Skin epidermis (tissue), 12 donors: ENCODE data around the gene PPP2R5A.
A peak's percentile ranks its signal among the peaks of the same experiment; 100 is the strongest.

Source experiments
- H3K27ac ChIP-seq, 21 experiments: fragments of 200-600 bp; sonication (generic) in 11 of 21; one replicate each; pipeline ENCODE4 v1.5.0; 2020; ENCODE audit warnings: mild to moderate bottlenecking in 3 of 21, inconsistent platforms in 2 of 21, moderate library complexity in 2 of 21
- H3K4me3 ChIP-seq, 7 experiments: fragments of 200-600 bp; sonication (generic) in 2 of 7; one replicate each; pipeline ENCODE4 v1.5.0; 2020; ENCODE audit warnings: inconsistent platforms in 2 of 7, mild to moderate bottlenecking in 2 of 7, moderate library complexity in 1 of 7

Gene PPP2R5A

DNA sequence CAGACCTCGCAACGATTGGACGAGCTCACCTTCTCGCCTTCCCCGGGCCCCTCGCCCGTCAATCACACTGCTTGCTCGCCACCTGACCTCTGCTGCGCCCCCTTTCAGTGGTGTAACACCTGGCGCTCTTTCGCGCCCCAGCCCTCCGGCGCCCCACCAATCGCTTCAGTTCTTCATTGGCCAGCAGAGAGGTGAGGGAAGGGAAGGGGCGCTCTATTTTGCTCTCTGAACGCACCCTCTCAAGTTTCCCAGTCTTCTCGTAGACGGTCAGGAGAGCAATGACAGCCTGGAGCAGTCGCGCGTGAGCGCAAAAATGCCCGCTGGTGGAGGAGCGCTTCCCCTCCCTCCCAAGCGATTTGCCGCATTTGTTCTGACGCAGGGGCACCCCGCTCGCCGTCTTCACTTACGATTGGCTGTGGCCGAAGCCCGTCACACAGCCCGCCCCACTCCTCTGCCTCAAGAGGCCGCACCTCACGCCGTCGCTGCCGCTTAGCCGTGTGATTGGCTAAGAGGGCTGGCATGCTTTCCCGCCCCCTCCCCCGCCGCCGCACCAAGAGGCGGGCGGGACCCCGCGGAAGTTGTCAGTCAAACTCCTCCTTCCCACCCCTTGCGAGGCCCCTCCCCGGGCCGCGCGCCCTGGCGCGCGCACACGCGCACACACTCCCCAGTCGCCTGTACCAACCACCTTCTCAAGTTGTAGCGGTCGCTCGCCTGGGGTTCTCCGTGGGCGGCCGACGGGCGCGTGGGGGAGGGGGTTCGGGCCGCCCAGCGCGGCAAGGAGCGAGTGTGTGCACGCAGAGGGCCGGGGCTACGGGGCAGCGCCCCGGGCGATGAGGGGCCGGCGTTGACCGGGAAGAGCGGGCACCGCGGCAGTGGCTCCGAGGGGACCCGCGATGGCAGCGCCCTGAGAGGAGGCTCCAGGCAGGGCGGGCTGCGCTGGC is at the start of gene PPP2R5A:
Gene PPP2R5A, plus strand, starts transcription at position 667 of the 941 bp plus-strand sequence. CDS start 701 bp downstream, outside the sequence.
- Histone ChIP-seq H3K4me3 (peak within 1 kb of the TSS; percentile 74 to 99 (median 77)), H3K27ac (peak within 1 kb of the TSS; percentile 91 to 100 (median 98))

DNA sequence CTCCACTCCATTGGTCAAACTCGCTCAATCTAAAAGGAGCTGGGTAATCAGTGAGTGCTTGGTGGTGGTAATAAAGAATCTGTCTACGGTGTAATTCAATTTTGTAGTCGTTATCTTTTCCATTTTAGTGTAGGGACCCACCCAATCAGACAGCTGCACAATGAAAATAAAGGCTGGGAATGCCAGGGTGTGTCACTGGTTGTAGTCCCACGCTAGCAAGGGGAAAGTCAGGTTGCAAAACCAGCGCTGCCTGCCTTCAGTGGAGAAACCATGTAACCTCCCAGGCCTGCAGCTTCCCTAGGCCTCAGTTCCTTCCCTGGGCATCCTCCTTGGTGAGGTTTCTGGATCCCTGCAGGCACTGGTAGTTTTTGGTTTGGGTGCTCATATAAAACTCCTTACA is 49.4 kb upstream of the PPP2R5A start:
- Histone ChIP-seq H3K4me3 (no peak overlapping the region), H3K27ac (peak overlapping the region in 1 of 21 experiments; percentile 15)

DNA sequence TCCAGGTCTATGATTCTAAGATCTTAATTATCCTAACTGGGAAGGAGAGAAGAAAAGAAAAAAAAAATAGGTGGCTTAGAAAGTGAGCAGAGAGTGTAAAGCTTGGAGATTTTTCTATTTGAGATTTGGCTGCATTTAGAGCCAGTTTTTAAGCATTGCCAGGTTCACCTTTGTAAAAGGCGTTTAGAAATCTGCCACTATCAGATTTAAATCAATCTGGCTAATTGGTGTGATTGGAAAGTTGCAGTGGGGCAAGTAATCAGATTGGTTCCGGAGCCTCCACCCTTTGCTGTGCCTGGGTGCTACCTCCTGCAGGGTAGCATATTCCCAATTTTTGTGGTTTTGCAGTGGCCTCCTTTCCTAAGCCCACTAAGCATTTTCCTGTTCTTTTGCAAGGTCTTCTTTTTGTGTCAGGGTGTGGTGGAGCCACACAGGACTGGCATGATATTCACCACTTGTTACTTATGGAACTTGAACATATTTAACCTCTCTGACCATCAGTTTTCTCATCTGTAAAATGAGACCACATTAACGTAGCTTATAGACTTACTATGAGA is 48.5 kb upstream of the PPP2R5A start:
- H3K4me3 ChIP-seq = no peak overlapping the region
- H3K27ac ChIP-seq = peak overlapping the region in 3 of 21 experiments; percentile 13 to 35 (median 15)

DNA sequence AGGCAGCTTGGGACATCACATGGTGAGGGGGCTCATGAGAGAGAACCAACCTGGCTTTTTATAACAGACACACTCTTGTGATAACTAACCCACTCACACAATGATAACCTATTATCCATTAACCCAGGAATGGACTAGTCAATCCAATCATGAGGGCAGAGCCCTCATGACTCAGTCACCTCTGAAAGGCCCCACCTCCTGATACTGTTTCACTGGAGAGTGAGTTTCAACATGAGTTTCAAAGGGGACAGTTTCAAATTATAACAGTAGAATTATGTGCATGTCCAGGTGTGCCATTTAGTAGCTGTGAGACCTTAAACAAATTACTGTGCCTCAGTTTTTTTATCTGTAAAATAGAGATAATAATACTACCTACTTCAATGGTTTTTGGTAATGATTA is 47.6 kb upstream of the PPP2R5A start:
- H3K4me3 ChIP-seq = no peak overlapping the region
- H3K27ac ChIP-seq = peak overlapping the region in 1 of 21 experiments; percentile 11

DNA sequence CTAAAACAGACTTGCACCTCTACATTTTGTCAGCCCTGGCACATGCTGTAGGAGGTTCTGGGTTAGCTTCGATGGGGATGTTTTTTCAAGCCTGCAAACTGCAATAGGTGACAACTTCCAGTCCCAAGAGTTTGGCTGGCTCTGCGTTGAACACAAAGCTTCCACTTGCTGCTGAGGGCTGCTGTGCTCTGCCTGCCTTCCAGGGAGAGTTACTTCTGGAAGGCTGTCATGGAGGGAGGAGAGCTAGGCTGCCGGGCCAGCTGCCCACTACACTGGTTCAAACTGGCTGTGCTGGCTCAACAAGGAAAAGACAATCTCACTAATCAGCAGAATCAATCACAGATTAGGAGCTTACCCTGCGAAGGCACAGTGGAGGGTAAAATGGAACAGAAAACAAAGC is 46.7 kb upstream of the PPP2R5A start:
- Histone ChIP-seq H3K27ac (peak overlapping the region in 9 of 21 experiments; percentile 0 to 69 (median 12)), H3K4me3 (no peak overlapping the region)

DNA sequence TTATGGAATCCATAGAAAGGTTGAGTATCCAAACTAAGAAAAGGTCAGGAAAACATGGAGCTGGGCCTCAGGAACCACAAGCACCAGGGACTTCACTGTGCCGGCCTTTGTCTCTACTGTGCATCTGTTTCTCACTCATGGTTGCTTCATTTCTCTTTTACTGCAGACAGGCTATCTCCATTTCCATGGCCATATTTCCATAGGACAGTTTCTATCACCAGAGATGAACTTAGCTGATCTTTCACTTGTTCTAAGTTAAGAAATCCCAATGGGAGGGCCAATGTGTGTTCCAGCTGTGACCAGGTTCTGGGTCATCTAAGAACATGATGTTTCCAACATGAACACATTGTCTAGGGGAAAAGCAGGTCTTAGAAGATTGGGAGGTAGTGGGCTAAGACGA is 43.7 kb upstream of the PPP2R5A start:
- H3K27ac ChIP-seq = no peak overlapping the region
- H3K4me3 ChIP-seq = no peak overlapping the region

DNA sequence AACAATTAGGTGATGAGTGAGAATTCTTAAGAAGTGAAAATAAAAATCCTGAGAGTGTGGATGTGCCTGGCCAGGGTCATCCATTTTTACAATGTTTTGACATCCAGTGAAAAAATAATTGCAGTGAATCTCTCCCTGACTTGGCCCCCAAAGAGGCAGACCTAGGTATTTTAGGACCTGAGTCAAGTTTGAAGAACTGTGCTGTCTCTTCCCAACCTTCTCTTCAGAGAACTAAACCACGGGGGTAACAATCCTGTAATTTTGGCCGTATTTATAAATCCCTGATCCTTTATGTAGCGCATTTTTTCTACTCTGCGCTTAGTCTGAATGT is 43.3 kb upstream of the PPP2R5A start:
- peak overlapping the region in 1 of 21 experiments; percentile 9 for H3K27ac ChIP-seq
- H3K4me3 ChIP-seq = no peak overlapping the region

DNA sequence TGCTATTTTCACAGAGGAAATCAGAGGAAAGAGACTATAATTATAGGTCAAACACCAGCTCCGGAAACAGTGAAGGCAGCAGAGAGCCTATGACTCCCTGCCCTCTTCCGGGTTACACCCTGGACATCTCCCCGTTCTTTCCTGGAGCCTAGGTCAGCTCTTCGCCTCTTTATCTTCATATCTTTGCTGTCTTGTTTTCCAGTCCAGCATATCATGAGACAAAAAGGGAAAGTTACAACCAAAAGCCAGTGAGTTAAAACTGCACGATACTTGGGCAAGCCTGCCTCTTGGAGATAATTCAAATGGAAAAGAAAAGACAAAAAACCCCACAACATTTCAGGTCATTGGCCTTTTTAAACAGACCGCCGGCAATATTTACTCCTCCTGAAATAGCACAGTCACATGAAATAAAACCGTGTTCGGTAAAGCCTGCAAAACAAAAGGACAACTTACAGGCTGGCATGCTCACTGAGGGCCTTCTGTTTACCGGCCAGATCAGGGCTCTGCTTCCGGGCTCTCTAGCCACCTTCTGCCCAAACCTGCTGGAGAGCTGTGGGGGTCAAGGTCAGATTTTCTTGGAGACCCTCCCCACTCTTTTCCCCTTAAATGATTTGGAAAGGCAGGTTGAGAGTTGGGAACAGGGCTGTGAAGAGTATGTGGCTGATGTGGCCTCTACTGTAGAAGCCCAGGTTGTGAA is 42.8 kb upstream of the PPP2R5A start:
- peak overlapping the region in 8 of 21 experiments; percentile 7 to 41 (median 18) for H3K27ac ChIP-seq
- H3K4me3 ChIP-seq = no peak overlapping the region

DNA sequence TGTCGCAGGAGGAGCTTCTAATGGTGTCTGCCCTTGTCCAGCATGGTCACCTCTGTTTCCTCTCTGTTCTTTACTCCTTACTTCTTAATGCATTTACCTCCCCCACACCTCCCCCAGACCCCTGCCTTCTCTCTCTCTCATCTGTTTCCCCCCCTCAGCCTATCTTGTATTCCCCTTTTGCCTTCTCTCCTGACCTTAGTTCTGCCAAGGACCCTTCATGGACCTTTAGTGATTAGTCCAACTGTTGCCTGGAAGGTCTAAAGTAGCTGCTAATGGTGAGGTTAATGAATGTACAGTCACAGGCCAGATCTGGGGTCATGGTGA is 42.3 kb upstream of the PPP2R5A start:
- Histone ChIP-seq H3K27ac (peak overlapping the region in 6 of 21 experiments; percentile 7 to 41 (median 26)), H3K4me3 (no peak overlapping the region)

DNA sequence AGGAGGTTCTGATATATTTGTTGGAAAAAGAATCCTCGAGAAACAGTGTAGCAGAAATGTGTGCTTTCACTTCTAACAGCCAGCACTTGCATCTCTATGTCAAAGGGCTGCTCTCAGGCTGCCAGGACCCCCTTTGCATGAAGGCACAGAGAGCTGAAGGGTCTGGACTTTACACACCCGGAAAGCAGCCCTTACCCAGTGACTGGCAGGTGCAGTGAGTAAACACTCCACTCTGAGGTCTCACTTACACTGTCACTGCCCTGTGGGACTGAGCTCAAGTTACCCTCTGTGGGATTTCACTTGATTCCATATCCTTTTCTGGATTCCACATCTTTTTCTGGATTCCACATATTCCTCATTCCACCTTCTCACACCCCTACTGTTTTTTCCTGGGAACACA is 40.8 kb upstream of the PPP2R5A start:
- H3K4me3 ChIP-seq = no peak overlapping the region

DNA sequence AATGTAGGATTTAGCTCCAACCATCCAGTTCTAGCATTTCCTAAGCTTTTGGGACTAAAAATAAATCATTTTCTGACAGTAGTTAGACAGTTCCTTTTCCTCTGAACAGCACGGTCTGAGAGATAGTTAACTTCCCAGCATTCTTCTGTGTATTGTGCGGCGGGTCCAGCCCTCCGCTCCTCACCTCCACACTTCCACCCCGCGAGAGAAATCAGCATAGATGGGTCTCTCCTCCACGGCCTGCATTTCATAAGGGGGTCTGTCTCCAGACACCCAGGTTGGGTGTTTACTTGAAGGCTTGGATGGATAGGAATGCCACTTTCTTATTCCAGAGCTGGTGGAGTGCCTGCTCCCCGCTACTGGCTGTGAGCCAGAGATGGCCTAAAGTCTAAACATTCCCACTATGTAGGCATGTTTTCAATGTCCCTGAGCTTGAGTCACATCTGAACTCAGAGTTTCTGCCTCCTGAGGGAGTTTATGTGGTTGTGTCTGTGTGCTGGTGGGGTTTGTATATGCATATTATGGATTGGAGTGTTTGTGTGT is 38.0 kb upstream of the PPP2R5A start:
- H3K27ac ChIP-seq = peak overlapping the region in 3 of 21 experiments; percentile 7 to 49 (median 33)
- no peak overlapping the region for H3K4me3 ChIP-seq

More for the DNA sequence above, 40.8 kb upstream of the PPP2R5A start:
- H3K27ac ChIP-seq = no peak overlapping the region

DNA sequence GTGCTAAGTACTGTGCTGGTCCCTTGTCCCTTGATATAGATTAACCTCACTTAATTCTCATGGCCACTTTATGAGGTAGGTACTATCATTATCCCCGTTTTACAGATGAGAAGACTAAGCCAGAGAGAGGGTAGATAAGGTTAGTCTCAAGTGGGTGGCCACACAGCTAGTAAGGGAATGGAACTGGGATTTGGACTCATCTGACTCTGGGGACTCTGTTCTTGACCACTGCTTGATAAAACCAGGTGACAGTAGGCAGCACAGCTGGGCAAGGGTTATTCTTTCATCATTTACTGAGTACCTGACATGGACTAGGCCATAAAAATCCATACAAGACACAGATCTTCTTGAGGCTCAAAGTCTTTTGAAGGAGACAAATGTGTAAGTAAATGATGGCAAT is 37.2 kb upstream of the PPP2R5A start:
- Histone ChIP-seq H3K4me3 (no peak overlapping the region), H3K27ac (peak overlapping the region in 1 of 21 experiments; percentile 6)

DNA sequence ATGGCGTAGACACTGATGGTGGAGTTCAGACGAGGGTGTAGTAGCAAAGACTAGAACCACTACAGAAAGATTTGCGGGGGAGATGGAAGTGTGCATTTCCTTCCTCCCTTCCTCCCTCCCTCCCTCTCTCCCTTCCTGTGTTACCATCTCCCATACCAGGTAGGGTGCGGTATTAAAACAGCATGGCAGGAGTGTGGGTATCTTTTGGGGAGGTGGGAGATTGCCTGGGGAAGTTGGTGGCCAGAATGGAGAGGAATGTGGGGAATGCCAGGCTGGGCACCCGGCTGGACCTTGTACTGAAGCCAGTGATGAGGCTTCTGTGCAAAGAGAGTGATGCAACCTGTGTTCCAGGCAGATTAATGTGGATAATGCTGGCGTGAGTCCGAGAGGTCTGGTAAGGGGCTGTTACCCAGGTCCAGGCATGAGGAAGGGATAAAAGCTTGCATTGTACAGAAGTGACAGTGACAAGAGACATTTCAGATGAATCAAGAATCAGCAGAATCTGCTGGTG is 30.3 kb upstream of the PPP2R5A start:
- Histone ChIP-seq H3K4me3 (no peak overlapping the region), H3K27ac (peak overlapping the region in 5 of 21 experiments; percentile 22 to 77 (median 39))

DNA sequence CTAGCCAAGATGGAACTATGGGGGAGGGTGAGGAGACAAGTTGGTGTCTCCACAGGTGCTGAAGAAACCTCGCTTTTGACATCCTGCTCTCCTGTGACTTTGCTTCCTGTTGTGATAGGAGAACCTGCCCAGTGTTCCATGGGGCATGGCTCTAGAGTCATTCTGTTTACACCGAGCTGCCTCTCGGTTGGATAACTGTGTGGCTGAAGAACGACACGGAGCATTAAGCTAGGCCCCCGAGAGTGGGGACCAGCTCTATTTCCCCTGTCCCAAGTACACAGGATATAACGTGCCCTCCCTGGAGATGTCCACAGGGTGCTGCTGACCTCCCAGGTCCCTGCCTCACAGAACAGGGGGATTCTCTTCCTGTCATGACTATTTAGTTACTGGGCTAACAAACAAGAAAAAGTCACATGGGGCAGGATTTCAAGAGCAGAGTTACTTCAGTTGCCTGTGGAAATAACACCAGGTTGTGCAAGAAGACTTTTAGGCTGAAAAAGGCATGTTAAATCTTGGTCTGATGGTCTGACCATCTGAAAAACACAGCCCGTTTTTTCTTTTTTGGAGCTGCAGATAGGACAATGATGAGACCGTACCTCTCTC is 29.4 kb upstream of the PPP2R5A start:
- Histone ChIP-seq H3K4me3 (no peak overlapping the region), H3K27ac (peak overlapping the region in 10 of 21 experiments; percentile 7 to 77 (median 39))

DNA sequence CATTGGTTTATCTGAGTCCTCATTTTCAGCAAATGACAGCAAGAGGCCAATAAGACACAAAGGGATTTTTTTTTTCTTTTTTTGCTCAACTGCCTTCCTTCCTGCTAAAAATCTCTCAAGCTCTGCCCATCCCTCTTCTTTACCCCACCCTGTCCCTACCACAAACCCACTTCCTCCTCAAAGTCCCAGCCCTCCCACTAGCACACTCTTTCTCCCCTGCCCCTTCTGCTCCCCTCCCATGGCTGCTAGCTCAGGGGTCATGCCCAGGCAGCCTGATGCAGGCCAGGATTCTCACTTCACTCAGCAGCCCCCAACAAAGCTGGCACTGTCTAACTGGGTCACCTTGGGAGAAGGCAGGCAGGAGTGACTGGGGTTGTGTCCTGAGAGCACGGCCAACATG is 28.8 kb upstream of the PPP2R5A start:
- H3K27ac ChIP-seq = peak overlapping the region in 8 of 21 experiments; percentile 7 to 77 (median 46)
- H3K4me3 ChIP-seq = no peak overlapping the region

DNA sequence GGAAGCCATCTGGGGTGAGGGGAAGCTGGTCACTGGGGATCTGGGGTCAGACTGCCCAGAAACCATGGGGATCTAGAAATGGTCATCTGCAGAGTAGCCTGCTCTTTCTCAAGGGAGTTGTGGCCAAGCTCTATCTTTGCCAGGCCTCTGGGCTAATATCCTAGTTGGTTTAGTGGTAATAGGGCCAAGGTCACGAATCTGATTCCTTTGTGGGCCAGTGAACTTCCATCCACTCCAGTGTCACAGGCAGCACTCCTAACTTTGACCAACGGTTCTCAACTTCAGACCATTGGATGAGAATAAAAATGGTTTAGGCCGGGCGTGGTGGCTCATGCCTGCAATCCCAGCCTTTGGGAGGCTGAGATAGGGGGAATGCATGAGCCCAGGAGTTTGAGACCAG is 28.1 kb upstream of the PPP2R5A start:
- Histone ChIP-seq H3K27ac (peak overlapping the region in 1 of 21 experiments; percentile 71), H3K4me3 (no peak overlapping the region)

DNA sequence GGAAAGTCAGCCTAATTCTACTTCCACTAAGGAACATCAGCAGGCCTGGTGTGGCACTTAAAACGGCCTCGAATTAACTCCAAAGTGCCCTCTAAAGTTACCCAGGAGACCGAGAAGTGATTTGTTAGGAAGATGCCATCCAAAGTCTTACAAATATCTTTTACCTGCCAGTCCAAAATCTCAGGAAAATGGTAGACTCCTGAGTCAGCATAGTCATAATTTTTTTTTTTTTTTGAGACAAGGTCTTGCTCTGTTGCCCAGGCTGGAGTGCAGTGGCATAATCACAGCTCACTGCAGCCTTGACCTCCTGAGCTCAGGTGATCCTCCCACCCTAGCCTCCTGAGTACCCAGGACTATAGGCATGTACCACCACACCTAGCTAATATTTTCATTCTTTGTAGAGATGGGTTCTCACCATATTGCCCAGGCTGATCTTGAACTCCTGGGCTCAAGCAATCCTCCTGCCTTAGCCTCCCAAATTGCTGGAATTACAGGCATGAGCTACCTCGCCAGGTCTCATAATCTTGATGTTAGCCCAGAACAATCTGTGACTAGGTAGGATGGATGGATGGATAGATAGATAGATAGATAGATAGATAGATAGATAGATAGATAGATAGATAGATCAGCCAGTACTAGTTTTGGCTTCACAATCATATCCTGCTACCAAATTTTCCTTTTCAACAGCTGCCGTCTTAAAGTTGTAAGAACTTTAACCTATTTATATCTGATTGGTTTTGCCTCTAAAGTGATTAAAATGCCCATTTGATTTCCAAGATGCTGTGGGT is 25.3 kb upstream of the PPP2R5A start:
- no peak overlapping the region for H3K4me3 ChIP-seq
- H3K27ac ChIP-seq = peak overlapping the region in 3 of 21 experiments; percentile 3 to 65 (median 49)

DNA sequence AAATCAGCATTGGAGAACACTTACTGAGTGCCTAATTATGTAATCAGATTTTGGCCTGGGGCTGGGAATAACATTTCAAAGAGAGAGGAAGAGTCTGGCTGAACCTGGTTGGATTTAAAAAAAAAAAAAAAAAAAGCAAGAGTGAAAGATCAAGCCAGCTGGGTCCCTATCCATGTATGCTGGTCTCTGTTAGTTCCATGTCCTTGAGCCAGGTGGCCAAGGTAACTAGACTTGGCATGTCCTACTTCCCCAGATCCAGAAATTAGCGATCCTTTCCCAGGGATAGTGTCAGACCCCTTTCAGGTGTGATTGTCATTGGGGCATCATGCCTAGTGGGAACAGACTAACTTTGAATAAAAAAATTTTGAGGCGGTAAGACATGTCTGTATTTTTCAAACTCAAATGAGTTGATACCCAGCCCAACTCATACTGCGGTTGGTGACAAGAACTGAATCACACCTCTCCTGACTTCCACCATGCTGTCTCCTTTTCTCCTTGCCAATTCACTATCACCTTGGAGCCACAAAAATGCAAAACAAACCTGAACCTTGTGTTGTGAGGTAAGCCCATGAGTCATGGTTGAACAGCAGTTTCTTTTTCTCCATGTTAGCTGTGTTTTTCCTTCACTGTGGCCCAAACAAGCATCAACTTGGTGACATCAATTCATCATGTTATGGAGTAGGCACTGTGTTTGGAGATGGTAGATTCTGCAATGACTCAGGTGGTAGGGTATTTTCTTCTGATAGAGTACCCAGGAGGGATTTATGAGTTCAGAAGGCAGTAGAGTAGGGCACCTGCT is 24.5 kb upstream of the PPP2R5A start:
- Histone ChIP-seq H3K4me3 (no peak overlapping the region), H3K27ac (peak overlapping the region in 7 of 21 experiments; percentile 10 to 65 (median 42))
